Stimulated activated CD4-positive, alpha-beta T cell treated with anti-CD3 and anti-CD28 coated beads, Interleukin-15, amount 100 ng/mL, for 1 hour (primary cell): Measurements from ENCODE around the gene SERPINA6.
"Not testable (repeated sequence)": the region's sequence is repeated elsewhere in the genome, so short reads cannot be mapped to it uniquely, and the experiment has no call there.

Experiments used
- DNase-seq, 2 donors: peaks; one replicate each; pipeline ENCODE4 v3.0.0-alpha.2; 2020; ENCODE audit warnings: low read depth in 1 of 2, low spot score in 1 of 2

The SERPINA6 gene

GRCh38 chr14:94354638-94355185, 31.6 kb upstream of the SERPINA6 start:
- no peak for DNase-seq

DNA sequence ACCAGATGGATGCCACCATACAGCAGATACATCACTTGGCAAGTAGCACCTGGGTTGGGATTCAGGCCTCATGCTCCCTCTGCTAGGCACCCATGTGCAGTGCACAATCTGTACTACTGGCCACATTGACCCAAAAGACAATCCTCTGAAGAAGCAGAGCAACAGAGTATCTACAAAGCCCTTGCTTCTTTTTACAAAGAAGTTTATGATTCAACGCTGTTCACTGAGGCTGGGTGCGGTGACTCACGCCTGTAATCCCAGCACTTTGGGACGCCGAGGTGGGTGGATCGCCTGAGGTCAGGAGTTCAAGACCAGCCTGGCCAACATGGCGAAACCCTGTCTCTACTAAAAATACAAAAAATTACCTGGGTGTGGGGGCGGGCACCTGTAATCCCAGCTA, 31.1 kb upstream of the SERPINA6 start:
- DNase-seq: not testable (repeated sequence)

GRCh38 chr14:94349276-94349675, 26.1 kb upstream of the SERPINA6 start:
- DNase-seq: no peak

GRCh38 chr14:94348836-94349235, 25.7 kb upstream of the SERPINA6 start:
- no peak for DNase-seq

DNA sequence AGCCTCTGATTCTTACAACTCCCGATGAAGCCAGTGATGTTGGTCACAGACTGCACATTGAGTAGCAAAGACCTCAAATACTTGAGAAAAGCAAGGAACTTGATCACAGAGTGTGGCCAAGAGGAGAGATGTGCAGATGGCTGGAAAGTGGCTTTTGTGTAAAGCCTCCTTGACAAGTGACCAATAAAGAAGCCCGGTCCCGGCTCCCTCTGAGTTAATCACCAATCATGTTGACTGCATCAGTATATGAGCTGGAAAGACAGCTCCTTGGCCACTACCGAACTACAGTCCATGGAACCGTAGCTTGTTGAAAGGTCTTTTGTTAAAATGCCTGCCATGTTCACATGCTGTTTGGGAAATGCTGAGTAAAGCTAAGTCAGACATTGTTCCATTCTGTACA, 23.7 kb upstream of the SERPINA6 start:
- DNase-seq: no peak

DNA sequence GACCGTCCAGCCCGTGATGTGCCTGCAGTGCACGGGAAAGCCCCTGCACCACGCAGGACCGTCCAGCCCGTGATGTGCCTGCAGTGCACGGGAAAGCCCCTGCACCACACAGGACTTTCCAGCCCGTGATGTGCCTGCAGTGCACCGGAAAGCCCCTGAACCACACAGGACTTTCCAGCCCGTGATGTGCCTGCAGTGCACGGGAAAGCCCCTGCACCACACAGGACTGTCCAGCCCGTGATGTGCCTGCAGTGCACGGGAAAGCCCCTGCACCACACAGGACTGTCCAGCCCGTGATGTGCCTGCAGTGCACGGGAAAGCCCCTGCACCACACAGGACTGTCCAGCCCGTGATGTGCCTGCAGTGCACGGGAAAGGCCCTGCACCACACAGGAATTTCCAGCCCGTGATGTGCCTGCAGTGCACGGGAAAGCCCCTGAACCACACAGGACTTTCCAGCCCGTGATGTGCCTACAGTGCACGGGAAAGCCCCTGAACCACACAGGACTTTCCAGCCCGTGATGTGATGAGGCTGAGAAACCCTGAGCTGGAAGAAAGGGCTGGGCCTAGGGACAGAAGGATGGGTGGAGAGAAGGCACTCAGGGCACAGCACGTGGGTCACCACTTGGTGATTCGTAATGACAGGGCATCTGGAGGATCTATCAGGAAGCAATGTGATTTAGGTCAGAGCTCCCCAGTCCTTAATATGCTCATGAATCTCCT, 23.1 kb upstream of the SERPINA6 start:
- peak in 1 of 2 donors; percentile 33 for DNase-seq

DNA sequence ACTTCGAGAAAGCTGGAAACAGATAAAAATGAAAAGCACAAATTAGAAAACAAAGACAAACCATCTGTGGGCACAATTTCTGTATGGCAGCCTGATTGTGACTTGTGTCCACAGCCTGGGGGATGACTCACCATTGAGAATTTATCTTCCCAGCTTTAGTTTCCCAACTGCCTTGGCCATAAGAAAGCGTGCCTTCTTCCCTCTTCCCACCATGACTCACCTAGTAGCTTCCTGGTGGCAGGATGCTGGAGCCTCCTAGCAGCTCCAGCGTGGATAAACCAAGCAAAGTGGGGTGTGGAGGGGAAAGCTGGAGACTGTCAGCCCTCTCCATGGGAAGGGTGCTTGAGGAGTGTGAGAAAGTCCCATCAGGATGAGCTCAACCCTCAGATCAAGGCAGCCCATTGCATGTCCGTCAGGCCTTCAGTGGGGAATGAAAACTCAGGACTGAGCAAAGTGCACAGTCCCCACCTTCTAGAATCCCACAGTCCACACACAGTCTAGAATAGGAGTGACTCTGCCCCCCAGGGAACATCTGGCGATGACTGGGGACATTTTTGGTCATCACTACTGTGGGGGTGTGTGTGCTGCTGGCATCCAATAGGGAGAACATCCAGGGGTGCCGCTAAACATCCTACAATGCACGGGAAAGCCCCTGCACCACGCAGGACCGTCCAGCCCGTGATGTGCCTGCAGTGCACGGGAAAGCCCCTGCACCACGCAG, 22.4 kb upstream of the SERPINA6 start:
- no peak for DNase-seq

DNA sequence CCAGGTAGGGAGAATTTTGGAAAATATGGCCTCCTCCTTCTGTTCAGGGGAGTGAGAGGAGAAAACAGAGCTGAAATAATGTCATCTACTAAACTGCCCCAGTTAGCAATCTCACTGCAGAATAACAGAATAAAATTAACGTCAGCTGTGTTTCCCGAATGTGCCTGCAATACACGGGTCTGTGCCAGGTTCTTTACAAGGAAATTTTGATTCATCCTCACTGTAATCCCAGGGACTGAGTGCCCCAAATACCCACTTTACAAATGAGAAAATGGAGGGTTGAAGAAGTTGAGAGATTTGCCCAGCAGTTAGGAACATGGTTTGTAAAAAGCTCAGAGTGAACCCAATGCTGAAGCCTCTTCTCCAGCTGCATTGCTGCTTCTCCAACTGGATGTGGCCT, 21.3 kb upstream of the SERPINA6 start:
- no peak for DNase-seq

GRCh38 chr14:94343238-94344005, 20.3 kb upstream of the SERPINA6 start:
- no peak for DNase-seq

- DNase-seq: no peak
Observed at GRCh38 chr14:94342334-94342934, 19.3 kb upstream of the SERPINA6 start.

DNA sequence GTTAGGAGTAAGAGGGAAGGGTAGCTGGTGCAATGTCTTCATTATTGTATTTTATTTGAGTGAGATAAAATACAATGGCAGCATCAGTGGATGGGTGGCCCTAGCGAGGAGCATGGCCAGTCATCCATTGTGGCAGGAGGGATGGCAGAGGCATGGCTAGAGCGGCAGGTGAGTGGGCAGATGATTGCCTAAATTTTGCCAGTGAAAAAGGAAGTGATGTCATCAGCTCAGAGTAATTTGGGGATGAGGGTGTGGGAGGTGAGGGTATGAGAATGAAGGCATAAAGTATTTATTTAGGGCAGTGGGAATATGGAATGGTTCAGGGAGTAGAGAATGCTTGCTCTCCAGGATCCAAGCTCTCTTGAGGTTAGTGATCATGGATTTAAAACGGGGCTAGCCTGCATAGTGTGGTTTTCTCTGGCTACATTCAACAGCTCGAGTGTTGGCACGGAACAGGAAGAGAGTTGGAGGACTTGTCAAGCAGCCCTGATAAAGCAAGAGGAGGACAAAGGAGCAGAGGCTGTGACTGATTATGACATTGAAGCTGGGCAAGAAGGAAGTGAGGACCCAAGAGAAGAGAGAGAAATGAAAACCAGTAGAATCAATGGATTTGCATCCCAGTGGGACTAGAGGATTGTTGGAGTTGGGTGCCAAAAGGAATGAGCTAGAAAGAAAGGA, 18.7 kb upstream of the SERPINA6 start:
- DNase-seq: no peak

DNA sequence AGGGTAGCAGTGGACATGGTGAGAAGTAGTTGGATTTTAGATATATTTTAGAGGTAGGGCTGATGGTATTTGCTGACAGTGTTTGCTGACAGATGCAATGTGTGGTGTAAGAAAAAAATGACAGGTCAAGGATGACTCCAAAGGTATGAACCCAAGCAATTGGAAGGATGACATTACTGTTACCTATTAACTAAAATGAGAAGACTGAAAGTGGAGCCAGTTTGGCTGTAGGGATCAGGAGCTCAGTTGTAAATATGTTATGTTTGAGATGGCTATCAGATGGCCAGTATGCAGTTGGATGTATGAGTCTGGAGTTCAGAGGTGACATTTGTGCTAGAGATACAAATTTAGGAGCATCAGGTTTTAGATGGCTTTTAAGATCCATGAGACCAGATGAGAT, 17.4 kb upstream of the SERPINA6 start:
- DNase-seq: no peak

DNA sequence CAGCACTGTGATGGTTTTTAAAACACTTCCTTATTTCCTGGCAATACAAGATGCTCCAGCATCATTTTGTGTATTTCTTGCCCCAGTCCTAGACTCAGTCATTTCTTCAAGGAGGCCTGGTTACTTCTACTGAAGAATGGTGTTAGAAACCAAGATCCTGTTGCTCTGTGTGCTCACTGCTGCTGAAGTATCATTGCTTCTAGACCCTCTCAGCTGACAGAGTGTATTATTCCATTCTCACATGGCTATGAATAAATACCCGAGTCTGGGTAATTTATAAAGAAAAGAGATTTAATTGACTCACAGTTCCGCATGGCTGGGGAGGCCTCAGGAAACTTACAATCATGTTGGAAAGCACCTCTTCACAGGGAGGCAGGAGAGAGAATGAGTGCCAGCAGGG, 14.9 kb upstream of the SERPINA6 start:
- DNase-seq: no peak

GRCh38 chr14:94337274-94337673, 14.1 kb upstream of the SERPINA6 start:
- no peak for DNase-seq

DNA sequence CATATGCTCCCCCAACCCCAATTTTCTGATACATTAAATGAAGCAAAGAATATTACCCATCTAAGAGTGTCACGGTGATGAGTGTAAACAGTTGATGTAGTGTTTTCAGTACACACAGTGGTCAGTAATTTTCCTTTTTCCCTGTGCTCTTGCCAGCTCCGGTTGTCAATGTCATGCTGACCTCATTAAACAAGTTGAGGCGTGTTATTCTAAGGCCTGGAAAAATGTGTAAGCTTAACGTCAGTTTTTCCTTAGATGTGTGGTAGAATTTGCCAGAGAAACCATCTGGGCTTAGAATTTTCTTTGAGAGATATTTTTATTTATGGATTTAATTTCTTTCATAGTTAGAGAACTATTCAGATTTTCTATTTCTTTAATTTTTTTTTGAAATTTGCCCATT, 11.7 kb upstream of the SERPINA6 start:
- DNase-seq: no peak

DNA sequence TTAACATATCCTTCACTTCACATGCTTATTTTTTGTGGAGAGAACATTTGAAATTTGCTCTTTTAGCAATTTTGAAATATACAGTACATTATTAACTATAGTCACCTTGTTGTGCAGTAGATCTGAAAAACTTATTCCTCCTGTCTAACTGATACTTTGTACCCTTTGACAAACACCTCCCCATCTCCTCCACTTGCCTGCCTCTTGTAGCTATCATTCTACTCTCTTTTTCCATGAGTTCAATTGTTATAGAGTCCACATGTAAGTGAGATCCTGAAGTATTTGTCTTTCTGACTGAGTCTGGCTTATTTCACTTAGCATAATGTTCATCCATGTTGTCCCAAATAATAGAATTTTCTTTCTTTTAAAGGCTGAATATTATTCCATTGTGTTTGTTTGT, 9.5 kb upstream of the SERPINA6 start:
- no peak for DNase-seq

GRCh38 chr14:94332063-94332583, 9.0 kb upstream of the SERPINA6 start:
- DNase-seq: no peak

DNA sequence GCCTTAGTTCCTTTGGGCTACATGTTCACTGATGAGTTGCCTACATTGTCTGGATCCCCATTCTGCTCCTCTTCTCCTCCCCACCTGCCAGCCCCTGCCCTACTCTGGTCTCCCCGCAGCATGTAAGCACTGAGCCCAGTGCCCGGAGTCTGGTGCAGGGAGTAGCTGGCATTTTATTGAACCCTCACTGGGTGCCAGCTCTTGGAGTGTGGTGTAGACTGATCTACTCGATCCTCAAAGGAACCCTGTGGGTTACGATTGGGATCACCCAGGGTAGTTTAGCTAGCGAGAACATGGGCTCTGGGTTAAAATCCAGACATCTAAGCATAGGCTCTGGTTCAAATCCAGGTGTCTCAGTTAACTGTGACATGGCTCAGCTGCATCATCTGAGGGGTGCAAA, 8.3 kb upstream of the SERPINA6 start:
- DNase-seq: no peak

GRCh38 chr14:94330857-94331256, 7.7 kb upstream of the SERPINA6 start:
- no peak for DNase-seq

GRCh38 chr14:94330432-94330831, 7.3 kb upstream of the SERPINA6 start:
- DNase-seq: no peak

GRCh38 chr14:94329857-94330256, 6.7 kb upstream of the SERPINA6 start:
- DNase-seq: no peak
